Right kidney (tissue), 1 donor: Measurements from ENCODE around the gene ANGPTL4.
A peak's percentile ranks its signal among the peaks of the same experiment; 100 is the strongest.
"Not testable (repeated sequence)": the region's sequence is repeated elsewhere in the genome, so short reads cannot be mapped to it uniquely, and the experiment has no call there.

Experiments
- DNase-seq: peaks from one replicate; pipeline ENCODE4 v3.0.0-alpha.2; 2016

ANGPTL4 gene

GRCh38 chr19:8389891-8390616, 26.1 kb downstream of the ANGPTL4 start, which contains the start of gene RAB11B:
Gene RAB11B (plus strand): TSS chr19:8390360. CDS start chr19:8390417, 57 bp downstream.
- DNase-seq = peak; percentile 92

- DNase-seq = no peak
Measured at GRCh38 chr19:8390617-8390981, 26.6 kb downstream of the ANGPTL4 start.

- no peak for DNase-seq
Measured at GRCh38 chr19:8391198-8392016, 27.5 kb downstream of the ANGPTL4 start.

GRCh38 chr19:8392017-8392591, 28.1 kb downstream of the ANGPTL4 start:
- no peak for DNase-seq

GRCh38 chr19:8393192-8393870, 29.4 kb downstream of the ANGPTL4 start:
- DNase-seq = no peak

- DNase-seq = no peak
Measured at GRCh38 chr19:8393871-8394250, 29.9 kb downstream of the ANGPTL4 start.

GRCh38 chr19:8395621-8396082, 31.7 kb downstream of the ANGPTL4 start:
- DNase-seq = no peak

GRCh38 chr19:8396185-8396562, 32.2 kb downstream of the ANGPTL4 start:
- no peak for DNase-seq

GRCh38 chr19:8396563-8397203, 32.7 kb downstream of the ANGPTL4 start:
- no peak for DNase-seq

GRCh38 chr19:8397271-8397670, 33.3 kb downstream of the ANGPTL4 start:
- DNase-seq = no peak

GRCh38 chr19:8397746-8398310, 33.9 kb downstream of the ANGPTL4 start:
- DNase-seq = no peak

GRCh38 chr19:8398311-8398771, 34.4 kb downstream of the ANGPTL4 start:
- DNase-seq = peak; percentile 54

GRCh38 chr19:8399681-8400188, 35.8 kb downstream of the ANGPTL4 start:
- DNase-seq = no peak

- DNase-seq = no peak
Measured at GRCh38 chr19:8401981-8402411, 38.0 kb downstream of the ANGPTL4 start.

- DNase-seq = no peak
Measured at GRCh38 chr19:8403098-8403819, 39.3 kb downstream of the ANGPTL4 start.

- no peak for DNase-seq
Measured at GRCh38 chr19:8403820-8404109, 39.8 kb downstream of the ANGPTL4 start.

GRCh38 chr19:8404391-8405151, 40.6 kb downstream of the ANGPTL4 start:
- no peak for DNase-seq

- DNase-seq = not testable (repeated sequence)
Measured at GRCh38 chr19:8410718-8411117, 46.8 kb downstream of the ANGPTL4 start.

GRCh38 chr19:8412783-8413628, 49.1 kb downstream of the ANGPTL4 start, which contains the start of gene MARCHF2:
Gene MARCHF2 (plus strand): TSS chr19:8413305. CDS start chr19:8421841, 8,536 bp downstream.
- peak; percentile 67 for DNase-seq
